ENCODE results near the gene HSPA2. TPM values are rescaled to one million over a fixed set of nuclear protein-coding genes. Genes with fewer than 3 reads are reported as not detected.

Gene HSPA2
- total and polyA plus RNA-seq, 2 of the 13 experiments (the other 11 are each of a cell fraction or from before 2014, with no cell fraction given): 0.15 to 0.27 TPM

GRCh38 chr14:64504310-64504896 lies 36.1 kb upstream of the HSPA2 start, which contains the start of gene ZBTB1 (continued):
- TF ChIP-seq ZBTB25 (CRISPR knock-in tag; IDR thresholded peaks at IDR 0.05) (0 out of 2 replicates have a peak, but pooled peaks have one; percentile 13), IKZF4 (CRISPR knock-in tag; IDR thresholded peaks at IDR 0.05; ENCODE audit: borderline replicate concordance, low read depth, not compliant biosample characterization) (peak; percentile 78), NFKBIZ (CRISPR knock-in tag; IDR thresholded peaks at IDR 0.05) (no peak), AKNA (CRISPR knock-in tag; IDR thresholded peaks at IDR 0.05; ENCODE audit: borderline replicate concordance) (no peak; the same call in 1 of the 2 replicates), ZNF142 (CRISPR knock-in tag; IDR thresholded peaks at IDR 0.05) (peak; percentile 78; the same call in 1 of the 2 replicates), UBTF (CRISPR knock-in tag; IDR thresholded peaks at IDR 0.05) (peak; percentile 94), ZFX (CRISPR knock-in tag; IDR thresholded peaks at IDR 0.05; ENCODE audit: low read depth) (peak; percentile 72), SRSF9 (IDR thresholded peaks at IDR 0.05; ENCODE audit: borderline replicate concordance, insufficient read depth, low read depth, low read length, poor library complexity, severe bottlenecking) (no peak), POLR2AphosphoS5 (IDR thresholded peaks at IDR 0.05; ENCODE audit: low read depth, low read length) (peak; percentile 50), POLR2G (IDR thresholded peaks at IDR 0.05; ENCODE audit: low read depth, low read length) (peak; percentile 71), ZNF333 (CRISPR knock-in tag; IDR thresholded peaks at IDR 0.05; ENCODE audit: borderline replicate concordance) (no peak; the same call in 1 of the 2 replicates), ZSCAN12 (CRISPR knock-in tag; IDR thresholded peaks at IDR 0.05) (peak; percentile 29; the same call in 1 of the 2 replicates), DMAP1 (CRISPR knock-in tag; IDR thresholded peaks at IDR 0.05) (peak; percentile 39; the same call in 1 of the 2 replicates)
